ENCODE results near the gene TRIM50. TPM values are rescaled to one million over a fixed set of nuclear protein-coding genes. Genes with fewer than 3 reads are reported as not detected.

TRIM50 gene
- total and polyA plus RNA-seq, 4 donors = 0.14 to 1.4 (median 0.15) TPM

DNA sequence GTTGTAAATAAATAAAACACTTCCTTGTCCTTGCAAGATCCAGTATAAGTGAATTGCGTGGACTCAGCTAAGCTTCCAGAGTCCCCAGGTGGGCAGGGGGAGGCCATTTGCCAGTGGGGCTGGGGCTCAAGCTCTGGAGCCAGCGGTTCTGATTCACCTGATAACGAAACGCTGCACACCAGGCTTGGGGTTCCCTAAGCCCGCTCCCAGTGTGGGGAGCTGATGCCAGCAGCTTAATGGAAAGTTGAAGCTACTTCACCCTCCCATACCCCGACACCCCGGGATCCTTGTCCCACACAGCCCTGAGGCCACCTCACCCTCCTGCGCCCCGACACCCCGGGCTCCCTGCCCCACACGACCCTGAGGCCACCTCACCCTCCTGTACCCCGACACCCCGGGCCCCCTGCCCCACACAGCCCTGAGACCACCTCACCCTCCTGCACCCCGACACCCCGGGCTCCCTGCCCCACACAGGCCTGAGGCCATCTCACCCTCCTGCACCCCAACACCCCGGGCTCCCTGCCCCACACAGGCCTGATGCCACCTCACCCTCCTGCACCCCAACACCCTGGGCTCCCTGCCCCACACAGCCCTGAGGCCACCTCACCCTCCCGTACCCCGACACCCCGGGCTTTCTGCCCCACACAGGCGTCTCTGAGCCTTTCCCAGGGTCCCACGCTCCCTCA lies 30.9 kb upstream of the TRIM50 start:
- Histone ChIP-seq H3K27ac (ENCODE audit: low read depth in 1 of 2, low read length in 2 of 2) (peak overlapping the region; percentile 43 to 64), H3K36me3 (ENCODE audit: control insufficient read depth in 4 of 4, insufficient read depth in 3 of 4, low read depth in 1 of 4, low read length in 3 of 4) (no peaks in the 10 kb centered on the region), H3K4me3 (ENCODE audit: low read depth in 1 of 3, low read length in 3 of 3) (peak overlapping the region in 2 of 3 donors; percentile 40 to 47), H3K4me1 (ENCODE audit: control insufficient read depth in 4 of 4, insufficient read depth in 4 of 4, low read length in 3 of 4) (peaks cover 3 to 15% (median 10%) of the 10 kb centered on the region in 4 donors), H3K9me3 (ENCODE audit: control insufficient read depth in 4 of 4, low read length in 3 of 4) (no peaks in the 10 kb centered on the region), H3K27me3 (ENCODE audit: control insufficient read depth in 4 of 4, insufficient read depth in 4 of 4, low read length in 3 of 4) (no peaks in the 10 kb centered on the region), H3K9ac (ENCODE audit: low read depth in 1 of 2, low read length in 2 of 2) (no peak overlapping the region)
- TF ChIP-seq, protein P1, sequence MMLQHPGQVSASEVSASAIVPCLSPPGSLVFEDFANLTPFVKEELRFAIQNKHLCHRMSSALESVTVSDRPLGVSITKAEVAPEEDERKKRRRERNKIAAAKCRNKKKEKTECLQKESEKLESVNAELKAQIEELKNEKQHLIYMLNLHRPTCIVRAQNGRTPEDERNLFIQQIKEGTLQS (IDR thresholded peaks at IDR 0.05) = no peak
- TF ChIP-seq RXRA (IDR thresholded peaks at IDR 0.05) (no peak), SP1 (IDR thresholded peaks at IDR 0.05) (no peak), HNF4G (IDR thresholded peaks at IDR 0.05) (no peak), FOXA1 (IDR thresholded peaks at IDR 0.05) (no peak), YY1 (IDR thresholded peaks at IDR 0.05) (no peak), GABPA (IDR thresholded peaks at IDR 0.05 in 1 of 2, conservative IDR thresholded peaks at IDR 0.05 in 1 of 2) (no peak), TAF1 (conservative IDR thresholded peaks at IDR 0.05) (no peak), EGR1 (IDR thresholded peaks at IDR 0.05; ENCODE audit: low read depth in 2 of 2) (no peak), JUND (IDR thresholded peaks at IDR 0.05) (no peak), RAD21 (IDR thresholded peaks at IDR 0.05) (no peak), FOXA2 (IDR thresholded peaks at IDR 0.05) (no peak)
- TF ChIP-seq, protein P2, sequence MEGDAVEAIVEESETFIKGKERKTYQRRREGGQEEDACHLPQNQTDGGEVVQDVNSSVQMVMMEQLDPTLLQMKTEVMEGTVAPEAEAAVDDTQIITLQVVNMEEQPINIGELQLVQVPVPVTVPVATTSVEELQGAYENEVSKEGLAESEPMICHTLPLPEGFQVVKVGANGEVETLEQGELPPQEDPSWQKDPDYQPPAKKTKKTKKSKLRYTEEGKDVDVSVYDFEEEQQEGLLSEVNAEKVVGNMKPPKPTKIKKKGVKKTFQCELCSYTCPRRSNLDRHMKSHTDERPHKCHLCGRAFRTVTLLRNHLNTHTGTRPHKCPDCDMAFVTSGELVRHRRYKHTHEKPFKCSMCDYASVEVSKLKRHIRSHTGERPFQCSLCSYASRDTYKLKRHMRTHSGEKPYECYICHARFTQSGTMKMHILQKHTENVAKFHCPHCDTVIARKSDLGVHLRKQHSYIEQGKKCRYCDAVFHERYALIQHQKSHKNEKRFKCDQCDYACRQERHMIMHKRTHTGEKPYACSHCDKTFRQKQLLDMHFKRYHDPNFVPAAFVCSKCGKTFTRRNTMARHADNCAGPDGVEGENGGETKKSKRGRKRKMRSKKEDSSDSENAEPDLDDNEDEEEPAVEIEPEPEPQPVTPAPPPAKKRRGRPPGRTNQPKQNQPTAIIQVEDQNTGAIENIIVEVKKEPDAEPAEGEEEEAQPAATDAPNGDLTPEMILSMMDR (IDR thresholded peaks at IDR 0.05; ENCODE audit: low read depth, low read length, missing input control) = no peak
- TF ChIP-seq, protein P3, sequence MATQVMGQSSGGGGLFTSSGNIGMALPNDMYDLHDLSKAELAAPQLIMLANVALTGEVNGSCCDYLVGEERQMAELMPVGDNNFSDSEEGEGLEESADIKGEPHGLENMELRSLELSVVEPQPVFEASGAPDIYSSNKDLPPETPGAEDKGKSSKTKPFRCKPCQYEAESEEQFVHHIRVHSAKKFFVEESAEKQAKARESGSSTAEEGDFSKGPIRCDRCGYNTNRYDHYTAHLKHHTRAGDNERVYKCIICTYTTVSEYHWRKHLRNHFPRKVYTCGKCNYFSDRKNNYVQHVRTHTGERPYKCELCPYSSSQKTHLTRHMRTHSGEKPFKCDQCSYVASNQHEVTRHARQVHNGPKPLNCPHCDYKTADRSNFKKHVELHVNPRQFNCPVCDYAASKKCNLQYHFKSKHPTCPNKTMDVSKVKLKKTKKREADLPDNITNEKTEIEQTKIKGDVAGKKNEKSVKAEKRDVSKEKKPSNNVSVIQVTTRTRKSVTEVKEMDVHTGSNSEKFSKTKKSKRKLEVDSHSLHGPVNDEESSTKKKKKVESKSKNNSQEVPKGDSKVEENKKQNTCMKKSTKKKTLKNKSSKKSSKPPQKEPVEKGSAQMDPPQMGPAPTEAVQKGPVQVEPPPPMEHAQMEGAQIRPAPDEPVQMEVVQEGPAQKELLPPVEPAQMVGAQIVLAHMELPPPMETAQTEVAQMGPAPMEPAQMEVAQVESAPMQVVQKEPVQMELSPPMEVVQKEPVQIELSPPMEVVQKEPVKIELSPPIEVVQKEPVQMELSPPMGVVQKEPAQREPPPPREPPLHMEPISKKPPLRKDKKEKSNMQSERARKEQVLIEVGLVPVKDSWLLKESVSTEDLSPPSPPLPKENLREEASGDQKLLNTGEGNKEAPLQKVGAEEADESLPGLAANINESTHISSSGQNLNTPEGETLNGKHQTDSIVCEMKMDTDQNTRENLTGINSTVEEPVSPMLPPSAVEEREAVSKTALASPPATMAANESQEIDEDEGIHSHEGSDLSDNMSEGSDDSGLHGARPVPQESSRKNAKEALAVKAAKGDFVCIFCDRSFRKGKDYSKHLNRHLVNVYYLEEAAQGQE (IDR thresholded peaks at IDR 0.05) = no peak
- TF ChIP-seq, protein P4, sequence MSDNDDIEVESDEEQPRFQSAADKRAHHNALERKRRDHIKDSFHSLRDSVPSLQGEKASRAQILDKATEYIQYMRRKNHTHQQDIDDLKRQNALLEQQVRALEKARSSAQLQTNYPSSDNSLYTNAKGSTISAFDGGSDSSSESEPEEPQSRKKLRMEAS (IDR thresholded peaks at IDR 0.05) = no peak
- TF ChIP-seq, protein P5, sequence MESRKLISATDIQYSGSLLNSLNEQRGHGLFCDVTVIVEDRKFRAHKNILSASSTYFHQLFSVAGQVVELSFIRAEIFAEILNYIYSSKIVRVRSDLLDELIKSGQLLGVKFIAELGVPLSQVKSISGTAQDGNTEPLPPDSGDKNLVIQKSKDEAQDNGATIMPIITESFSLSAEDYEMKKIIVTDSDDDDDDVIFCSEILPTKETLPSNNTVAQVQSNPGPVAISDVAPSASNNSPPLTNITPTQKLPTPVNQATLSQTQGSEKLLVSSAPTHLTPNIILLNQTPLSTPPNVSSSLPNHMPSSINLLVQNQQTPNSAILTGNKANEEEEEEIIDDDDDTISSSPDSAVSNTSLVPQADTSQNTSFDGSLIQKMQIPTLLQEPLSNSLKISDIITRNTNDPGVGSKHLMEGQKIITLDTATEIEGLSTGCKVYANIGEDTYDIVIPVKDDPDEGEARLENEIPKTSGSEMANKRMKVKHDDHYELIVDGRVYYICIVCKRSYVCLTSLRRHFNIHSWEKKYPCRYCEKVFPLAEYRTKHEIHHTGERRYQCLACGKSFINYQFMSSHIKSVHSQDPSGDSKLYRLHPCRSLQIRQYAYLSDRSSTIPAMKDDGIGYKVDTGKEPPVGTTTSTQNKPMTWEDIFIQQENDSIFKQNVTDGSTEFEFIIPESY (IDR thresholded peaks at IDR 0.05) = no peak
- WGBS = 74% methylated on average over 21 of the region's 21 CpGs
- no peak for DNase-seq (ENCODE audit: low spot score)

Measured in liver (tissue), 9 donors.